Measurements from ENCODE around the gene EIF4G1. TPM values are rescaled to one million over a fixed set of nuclear protein-coding genes. Genes with fewer than 3 reads are reported as not detected.

The EIF4G1 gene
- total and polyA plus RNA-seq, 10 of the 15 experiments (the other 5 are each of a cell fraction or from before 2014, with no cell fraction given): 5.7 to 462 (median 237) TPM

DNA sequence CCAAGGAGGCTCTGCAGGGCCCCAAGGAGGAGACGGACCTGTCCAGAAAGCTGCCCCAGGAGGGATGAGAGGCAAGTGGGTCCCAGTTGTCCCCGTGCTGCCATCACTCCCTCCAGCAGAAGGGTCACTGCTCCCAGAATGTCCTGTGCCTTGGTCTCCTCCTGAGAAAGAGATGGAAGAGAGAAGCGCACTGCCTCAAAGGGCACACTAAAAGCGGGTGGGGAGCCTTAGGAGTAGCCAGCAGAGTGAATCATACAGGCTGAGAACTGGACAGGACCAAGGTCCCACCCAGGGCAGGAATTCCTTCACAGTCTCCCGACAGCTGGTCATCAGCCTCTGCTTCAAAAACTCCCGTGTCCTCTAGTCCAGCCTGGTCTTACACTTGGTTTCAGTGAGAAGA lies 59.0 kb downstream of the EIF4G1 start:
- Histone ChIP-seq H3K4me2 (ENCODE audit: control insufficient read depth, insufficient read depth) (no peak overlapping the region), H4K20me1 (ENCODE audit: control insufficient read depth, insufficient read depth) (no peaks in the 10 kb centered on the region), H3K79me2 (ENCODE audit: control insufficient read depth, insufficient read depth, low read length) (no peaks in the 10 kb centered on the region), H3K4me3 (no peak overlapping the region), H3K36me3 (ENCODE audit: control insufficient read depth in 2 of 2, insufficient read depth in 2 of 2, low read length in 1 of 2) (no peaks in the 10 kb centered on the region), H3K9ac (ENCODE audit: control insufficient read depth, insufficient read depth, low read length) (no peak overlapping the region), H2AFZ (ENCODE audit: control insufficient read depth, low read depth, low read length) (no peak overlapping the region), H3K27me3 (replicated peaks in 1 of 2; ENCODE audit: control insufficient read depth in 2 of 2, insufficient read depth in 2 of 2, low read length in 1 of 2) (peaks cover 0 to 8% of the 10 kb centered on the region in 2 experiments; a peak in 2 of 4 replicates), H3K4me1 (ENCODE audit: control insufficient read depth, insufficient read depth, low read length) (no peaks in the 10 kb centered on the region), H3K9me3 (replicated peaks; ENCODE audit: control insufficient read depth, insufficient read depth, low read length) (no peaks in the 10 kb centered on the region), H3K27ac (ENCODE audit: control insufficient read depth, insufficient read depth) (no peak overlapping the region)
- ATAC-seq: no peak
- intact Hi-C loops (cut with micrococcal nuclease; ENCODE audit: unreplicated experiment) (no loop called here), in situ Hi-C loops (cut with MboI) (no loop called here)
- no TSS peak for BruUV-seq (replicated peaks)
- POLR2A ChIA-PET: interaction anchor here (0.6 kb wide), 1 partner anchor 122 kb away, joined by 5 read pairs; no protein-coding TSS in a partner anchor
- SMC1A ChIA-PET (ENCODE audit: uncharacterized antibody, unreplicated experiment): interaction anchor here (1.0 to 1.5 kb wide), 2 partner anchors 103 to 168 kb away, joined by 3 to 4 read pairs; no protein-coding TSS in a partner anchor
- RAD21 ChIA-PET (ENCODE audit: unreplicated experiment): interaction anchor here (3.4 kb wide), 1 partner anchor 19 kb away, joined by 11 read pairs; no protein-coding TSS in a partner anchor
- 49% methylated on average over 6 of the region's 6 CpGs for WGBS (ENCODE audit: insufficient coverage, insufficient replicate concordance, low lambda C conversion rate, missing lambda C conversion rate)
- FAIRE-seq: no peak
- DNase-seq (ENCODE audit: low read depth, low spot score): no peak
- CTCF ChIA-PET: interaction anchor here (1.0 to 4.0 kb wide), 5 partner anchors 18 to 168 kb away, joined by 3 to 79 read pairs (median 6); no protein-coding TSS in a partner anchor
- TF ChIP-seq ATF7 (IDR thresholded peaks at IDR 0.05; ENCODE audit: low read depth): no peak
- TF ChIP-seq, protein P1, sequence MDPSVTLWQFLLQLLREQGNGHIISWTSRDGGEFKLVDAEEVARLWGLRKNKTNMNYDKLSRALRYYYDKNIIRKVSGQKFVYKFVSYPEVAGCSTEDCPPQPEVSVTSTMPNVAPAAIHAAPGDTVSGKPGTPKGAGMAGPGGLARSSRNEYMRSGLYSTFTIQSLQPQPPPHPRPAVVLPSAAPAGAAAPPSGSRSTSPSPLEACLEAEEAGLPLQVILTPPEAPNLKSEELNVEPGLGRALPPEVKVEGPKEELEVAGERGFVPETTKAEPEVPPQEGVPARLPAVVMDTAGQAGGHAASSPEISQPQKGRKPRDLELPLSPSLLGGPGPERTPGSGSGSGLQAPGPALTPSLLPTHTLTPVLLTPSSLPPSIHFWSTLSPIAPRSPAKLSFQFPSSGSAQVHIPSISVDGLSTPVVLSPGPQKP (IDR thresholded peaks at IDR 0.05; ENCODE audit: low read depth, low read length): no peak
- TF ChIP-seq, protein P2, sequence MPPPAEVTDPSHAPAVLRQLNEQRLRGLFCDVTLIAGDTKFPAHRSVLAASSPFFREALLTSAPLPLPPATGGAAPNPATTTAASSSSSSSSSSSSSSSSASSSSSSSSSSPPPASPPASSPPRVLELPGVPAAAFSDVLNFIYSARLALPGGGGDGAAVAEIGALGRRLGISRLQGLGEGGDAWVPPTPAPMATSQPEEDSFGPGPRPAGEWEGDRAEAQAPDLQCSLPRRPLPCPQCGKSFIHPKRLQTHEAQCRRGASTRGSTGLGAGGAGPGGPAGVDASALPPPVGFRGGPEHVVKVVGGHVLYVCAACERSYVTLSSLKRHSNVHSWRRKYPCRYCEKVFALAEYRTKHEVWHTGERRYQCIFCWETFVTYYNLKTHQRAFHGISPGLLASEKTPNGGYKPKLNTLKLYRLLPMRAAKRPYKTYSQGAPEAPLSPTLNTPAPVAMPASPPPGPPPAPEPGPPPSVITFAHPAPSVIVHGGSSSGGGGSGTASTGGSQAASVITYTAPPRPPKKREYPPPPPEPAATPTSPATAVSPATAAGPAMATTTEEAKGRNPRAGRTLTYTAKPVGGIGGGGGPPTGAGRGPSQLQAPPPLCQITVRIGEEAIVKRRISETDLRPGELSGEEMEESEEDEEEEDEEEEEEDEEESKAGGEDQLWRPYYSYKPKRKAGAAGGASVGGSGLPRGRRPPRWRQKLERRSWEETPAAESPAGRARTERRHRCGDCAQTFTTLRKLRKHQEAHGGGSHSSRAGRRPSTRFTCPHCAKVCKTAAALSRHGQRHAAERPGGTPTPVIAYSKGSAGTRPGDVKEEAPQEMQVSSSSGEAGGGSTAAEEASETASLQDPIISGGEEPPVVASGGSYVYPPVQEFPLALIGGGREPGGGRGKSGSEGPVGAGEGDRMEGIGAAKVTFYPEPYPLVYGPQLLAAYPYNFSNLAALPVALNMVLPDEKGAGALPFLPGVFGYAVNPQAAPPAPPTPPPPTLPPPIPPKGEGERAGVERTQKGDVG (CRISPR knock-in tag; IDR thresholded peaks at IDR 0.05): no peak
- TF ChIP-seq ZNF384 (IDR thresholded peaks at IDR 0.05; ENCODE audit: borderline replicate concordance, low read depth, low read length): no peak
- no peak for TF ChIP-seq KAT2A (conservative IDR thresholded peaks at IDR 0.05; ENCODE audit: control insufficient read depth, low read depth, low read length)
- TF ChIP-seq, protein P3, sequence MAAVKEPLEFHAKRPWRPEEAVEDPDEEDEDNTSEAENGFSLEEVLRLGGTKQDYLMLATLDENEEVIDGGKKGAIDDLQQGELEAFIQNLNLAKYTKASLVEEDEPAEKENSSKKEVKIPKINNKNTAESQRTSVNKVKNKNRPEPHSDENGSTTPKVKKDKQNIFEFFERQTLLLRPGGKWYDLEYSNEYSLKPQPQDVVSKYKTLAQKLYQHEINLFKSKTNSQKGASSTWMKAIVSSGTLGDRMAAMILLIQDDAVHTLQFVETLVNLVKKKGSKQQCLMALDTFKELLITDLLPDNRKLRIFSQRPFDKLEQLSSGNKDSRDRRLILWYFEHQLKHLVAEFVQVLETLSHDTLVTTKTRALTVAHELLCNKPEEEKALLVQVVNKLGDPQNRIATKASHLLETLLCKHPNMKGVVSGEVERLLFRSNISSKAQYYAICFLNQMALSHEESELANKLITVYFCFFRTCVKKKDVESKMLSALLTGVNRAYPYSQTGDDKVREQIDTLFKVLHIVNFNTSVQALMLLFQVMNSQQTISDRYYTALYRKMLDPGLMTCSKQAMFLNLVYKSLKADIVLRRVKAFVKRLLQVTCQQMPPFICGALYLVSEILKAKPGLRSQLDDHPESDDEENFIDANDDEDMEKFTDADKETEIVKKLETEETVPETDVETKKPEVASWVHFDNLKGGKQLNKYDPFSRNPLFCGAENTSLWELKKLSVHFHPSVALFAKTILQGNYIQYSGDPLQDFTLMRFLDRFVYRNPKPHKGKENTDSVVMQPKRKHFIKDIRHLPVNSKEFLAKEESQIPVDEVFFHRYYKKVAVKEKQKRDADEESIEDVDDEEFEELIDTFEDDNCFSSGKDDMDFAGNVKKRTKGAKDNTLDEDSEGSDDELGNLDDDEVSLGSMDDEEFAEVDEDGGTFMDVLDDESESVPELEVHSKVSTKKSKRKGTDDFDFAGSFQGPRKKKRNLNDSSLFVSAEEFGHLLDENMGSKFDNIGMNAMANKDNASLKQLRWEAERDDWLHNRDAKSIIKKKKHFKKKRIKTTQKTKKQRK (IDR thresholded peaks at IDR 0.05; ENCODE audit: low read depth, low read length): no peak
- no peak for TF ChIP-seq CBX5 (IDR thresholded peaks at IDR 0.05; ENCODE audit: low read depth)
- TF ChIP-seq, protein P4, sequence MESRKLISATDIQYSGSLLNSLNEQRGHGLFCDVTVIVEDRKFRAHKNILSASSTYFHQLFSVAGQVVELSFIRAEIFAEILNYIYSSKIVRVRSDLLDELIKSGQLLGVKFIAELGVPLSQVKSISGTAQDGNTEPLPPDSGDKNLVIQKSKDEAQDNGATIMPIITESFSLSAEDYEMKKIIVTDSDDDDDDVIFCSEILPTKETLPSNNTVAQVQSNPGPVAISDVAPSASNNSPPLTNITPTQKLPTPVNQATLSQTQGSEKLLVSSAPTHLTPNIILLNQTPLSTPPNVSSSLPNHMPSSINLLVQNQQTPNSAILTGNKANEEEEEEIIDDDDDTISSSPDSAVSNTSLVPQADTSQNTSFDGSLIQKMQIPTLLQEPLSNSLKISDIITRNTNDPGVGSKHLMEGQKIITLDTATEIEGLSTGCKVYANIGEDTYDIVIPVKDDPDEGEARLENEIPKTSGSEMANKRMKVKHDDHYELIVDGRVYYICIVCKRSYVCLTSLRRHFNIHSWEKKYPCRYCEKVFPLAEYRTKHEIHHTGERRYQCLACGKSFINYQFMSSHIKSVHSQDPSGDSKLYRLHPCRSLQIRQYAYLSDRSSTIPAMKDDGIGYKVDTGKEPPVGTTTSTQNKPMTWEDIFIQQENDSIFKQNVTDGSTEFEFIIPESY (IDR thresholded peaks at IDR 0.05): no peak
- no peak for TF ChIP-seq TCF12 (IDR thresholded peaks at IDR 0.05; ENCODE audit: low read depth, low read length)
